GM18502 (cell line): ENCODE measurements around the gene ZNF627.
"Not testable (repeated sequence)": the region's sequence is repeated elsewhere in the genome, so short reads cannot be mapped to it uniquely, and the experiment has no call there.

Experiments used
- ATAC-seq: cut with Tn5 transposase; IDR thresholded peaks from one replicate; pipeline ENCODE4 v1.9.1; 2021; ENCODE audit warnings: mild to moderate bottlenecking; ENCODE audit not compliant: unreplicated experiment, poor library complexity

ZNF627 gene

GRCh38 chr19:11620553-11620952, 23.3 kb downstream of the ZNF627 start:
- no peak for ATAC-seq

- ATAC-seq = not testable (repeated sequence)
These were observed 25.1 kb downstream of the ZNF627 start for GRCh38 chr19:11622401-11622800.

GRCh38 chr19:11624069-11624463, 26.8 kb downstream of the ZNF627 start:
- ATAC-seq = no peak

GRCh38 chr19:11626252-11626651, 29.0 kb downstream of the ZNF627 start:
- no peak for ATAC-seq

GRCh38 chr19:11633223-11633622, 35.9 kb downstream of the ZNF627 start:
- no peak for ATAC-seq

- ATAC-seq = not testable (repeated sequence)
These were observed 36.9 kb downstream of the ZNF627 start for GRCh38 chr19:11634018-11634662.

GRCh38 chr19:11639245-11639601, 41.9 kb downstream of the ZNF627 start:
- ATAC-seq = no peak

GRCh38 chr19:11639602-11640471, 42.6 kb downstream of the ZNF627 start:
- ATAC-seq = peak; percentile 93

GRCh38 chr19:11641244-11641643, 44.0 kb downstream of the ZNF627 start:
- no peak for ATAC-seq

GRCh38 chr19:11642902-11643301, 45.6 kb downstream of the ZNF627 start:
- ATAC-seq = no peak

GRCh38 chr19:11649941-11650340, 52.7 kb downstream of the ZNF627 start:
- no peak for ATAC-seq

- ATAC-seq = no peak
These were observed 53.8 kb downstream of the ZNF627 start for GRCh38 chr19:11651062-11651461.

- no peak for ATAC-seq
These were observed 54.8 kb downstream of the ZNF627 start for GRCh38 chr19:11652056-11652455.

- no peak for ATAC-seq
These were observed 55.2 kb downstream of the ZNF627 start for GRCh38 chr19:11652492-11652891.

GRCh38 chr19:11656535-11656934, 59.3 kb downstream of the ZNF627 start:
- no peak for ATAC-seq

- no peak for ATAC-seq
These were observed 60.0 kb downstream of the ZNF627 start for GRCh38 chr19:11657307-11657706.

- ATAC-seq = no peak
These were observed 61.7 kb downstream of the ZNF627 start for GRCh38 chr19:11658970-11659369.

GRCh38 chr19:11659612-11660011, 62.3 kb downstream of the ZNF627 start:
- ATAC-seq = no peak

- no peak for ATAC-seq
These were observed 65.0 kb downstream of the ZNF627 start for GRCh38 chr19:11662278-11662677.

GRCh38 chr19:11663181-11663591, 65.9 kb downstream of the ZNF627 start:
- no peak for ATAC-seq
